Measurements from ENCODE around the gene ADGRL2.

The ADGRL2 gene

DNA sequence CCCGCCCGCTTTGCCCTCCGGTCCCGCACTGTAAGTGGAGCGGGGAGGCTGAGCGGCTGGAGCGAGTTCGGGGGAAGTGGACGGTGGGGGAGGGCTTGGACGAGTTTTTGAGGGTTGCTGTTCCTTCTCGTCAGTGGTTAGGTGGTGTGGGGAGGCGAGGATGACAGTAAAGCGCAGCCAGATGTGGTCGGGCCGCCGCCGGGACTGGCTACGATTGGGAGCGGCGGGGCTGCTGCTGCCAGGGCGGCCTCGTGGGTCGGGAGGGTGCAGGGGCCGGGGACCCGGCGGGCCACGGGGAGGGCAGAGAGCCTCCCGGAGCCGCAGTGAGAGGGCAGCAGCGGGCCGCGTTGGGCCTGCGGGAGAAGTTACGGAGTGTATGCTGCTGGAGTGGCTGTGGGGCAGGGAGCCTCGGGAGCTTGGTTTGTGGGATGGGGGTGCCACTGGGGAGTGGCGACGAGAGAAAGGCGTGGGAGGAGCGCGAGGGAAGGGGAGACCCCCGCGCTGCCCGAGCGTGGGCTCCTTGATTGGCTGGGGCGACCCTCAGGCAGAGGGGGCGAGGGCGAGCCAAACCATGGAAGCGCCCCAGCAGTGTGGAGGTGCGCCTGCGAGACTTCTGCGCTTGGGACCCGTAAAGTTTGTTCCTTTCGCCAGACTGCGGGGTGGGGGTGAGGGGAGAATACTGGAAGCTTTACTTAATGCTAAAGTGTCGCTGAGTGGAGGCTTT lies 2.1 kb downstream of the ADGRL2 start:
- Histone ChIP-seq H3K4me2 (ENCODE audit: insufficient read depth, low read length, poor library complexity, severe bottlenecking) (peak overlapping the region; percentile 66), H4K8ac (ENCODE audit: low read depth, low read length) (no peak overlapping the region), H3K4me1 (ENCODE audit: control insufficient read depth in 2 of 2, insufficient read depth in 1 of 2, low read depth in 1 of 2, low read length in 2 of 2) (peaks cover 0 to 18% of the 10 kb centered on the region in 2 donors), H3K27ac (replicated peaks; ENCODE audit: low read length) (peak overlapping the region; percentile 98), H2BK120ac (ENCODE audit: low read depth, low read length) (no peak overlapping the region), H3K79me1 (ENCODE audit: low read depth, low read length) (peaks cover 7% of the 10 kb centered on the region), H3K9me3 (replicated peaks in 1 of 2; ENCODE audit: control insufficient read depth in 2 of 2, insufficient read depth in 1 of 2, low read depth in 1 of 2, low read length in 2 of 2) (no peaks in the 10 kb centered on the region), H3K18ac (ENCODE audit: low read length) (peak overlapping the region; percentile 100), H2BK5ac (ENCODE audit: low read length) (peak overlapping the region; percentile 100), H3K36me3 (replicated peaks in 1 of 2; ENCODE audit: control insufficient read depth in 2 of 2, insufficient read depth in 2 of 2, low read length in 2 of 2) (no peaks in the 10 kb centered on the region), H2AFZ (ENCODE audit: low read length) (no peak overlapping the region), H2BK15ac (ENCODE audit: low read length) (peak overlapping the region; percentile 75), H3K9ac (ENCODE audit: low read depth, low read length, poor library complexity) (peak overlapping the region; percentile 95), H2BK12ac (ENCODE audit: low read length) (peak overlapping the region; percentile 84), H3K27me3 (ENCODE audit: control insufficient read depth in 3 of 3, insufficient read depth in 3 of 3, low read depth in 1 of 3, low read length in 3 of 3) (no peaks in the 10 kb centered on the region), H2AK5ac (ENCODE audit: low read depth, low read length) (peak overlapping the region; percentile 97), H3K4ac (ENCODE audit: low read length) (peak overlapping the region; percentile 37), H4K91ac (ENCODE audit: low read depth, low read length, poor library complexity) (no peak overlapping the region), H3K4me3 (ENCODE audit: low read length in 2 of 2) (peak overlapping the region; percentile 92 to 97), H3K14ac (ENCODE audit: low read length) (peak overlapping the region; percentile 82), H3K23ac (ENCODE audit: low read depth, low read length, poor library complexity) (peak overlapping the region; percentile 96)
- DNase-seq (ENCODE audit: low spot score) = peak; percentile 76
- WGBS, 2 donors (ENCODE audit: extremely low coverage in 2 of 2, insufficient read length in 2 of 2, insufficient replicate concordance in 1 of 2) = no CpG with 5 or more reads among the region's 55 CpGs

DNA sequence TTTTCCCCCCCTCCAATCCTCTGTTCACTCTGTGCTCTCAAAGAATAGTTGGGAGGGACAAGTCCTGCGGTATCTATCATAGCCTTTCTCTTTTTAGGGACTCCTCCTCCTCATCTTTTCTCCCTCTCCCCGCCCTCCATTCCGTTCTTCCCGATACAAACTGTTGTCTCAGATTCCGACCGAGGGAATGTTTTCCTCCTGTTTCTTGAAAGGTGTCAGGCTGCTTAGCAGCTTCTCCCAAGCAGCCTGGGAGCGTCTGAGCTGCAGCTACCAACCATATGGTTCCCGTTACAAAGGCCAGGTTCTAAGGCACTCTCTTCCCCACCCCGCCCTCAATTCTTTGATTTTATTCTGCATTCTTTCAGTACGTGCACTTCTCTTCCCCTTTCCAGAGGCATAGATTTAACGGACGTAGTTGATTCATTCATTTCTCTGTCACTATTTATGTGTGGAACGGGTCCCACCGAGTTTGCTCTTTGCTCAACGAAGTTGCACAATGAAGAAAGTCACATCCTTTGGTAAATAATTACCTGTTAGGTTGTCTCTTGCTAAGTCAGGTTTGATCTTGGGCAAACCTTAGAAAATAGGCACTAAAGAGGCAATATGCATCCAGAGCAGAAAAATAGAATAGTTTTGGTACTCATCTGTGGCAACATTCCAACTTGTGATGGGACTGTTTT lies 2.8 kb downstream of the ADGRL2 start:
- Histone ChIP-seq H3K4me3 (ENCODE audit: low read length in 2 of 2) (peak overlapping the region; percentile 92 to 97), H3K4me1 (ENCODE audit: control insufficient read depth in 2 of 2, insufficient read depth in 1 of 2, low read depth in 1 of 2, low read length in 2 of 2) (peaks cover under 1 to 18% of the 10 kb centered on the region in 2 donors), H2AK5ac (ENCODE audit: low read depth, low read length) (no peak overlapping the region), H2BK15ac (ENCODE audit: low read length) (no peak overlapping the region), H2BK12ac (ENCODE audit: low read length) (no peak overlapping the region), H4K91ac (ENCODE audit: low read depth, low read length, poor library complexity) (no peak overlapping the region), H3K27me3 (ENCODE audit: control insufficient read depth in 3 of 3, insufficient read depth in 3 of 3, low read depth in 1 of 3, low read length in 3 of 3) (no peaks in the 10 kb centered on the region), H3K36me3 (replicated peaks in 1 of 2; ENCODE audit: control insufficient read depth in 2 of 2, insufficient read depth in 2 of 2, low read length in 2 of 2) (no peaks in the 10 kb centered on the region), H3K9ac (ENCODE audit: low read depth, low read length, poor library complexity) (no peak overlapping the region), H3K23ac (ENCODE audit: low read depth, low read length, poor library complexity) (no peak overlapping the region), H2AFZ (ENCODE audit: low read length) (no peak overlapping the region), H3K27ac (replicated peaks; ENCODE audit: low read length) (peak overlapping the region; percentile 98), H3K79me1 (ENCODE audit: low read depth, low read length) (peaks cover 7% of the 10 kb centered on the region), H3K9me3 (replicated peaks in 1 of 2; ENCODE audit: control insufficient read depth in 2 of 2, insufficient read depth in 1 of 2, low read depth in 1 of 2, low read length in 2 of 2) (no peaks in the 10 kb centered on the region), H2BK120ac (ENCODE audit: low read depth, low read length) (no peak overlapping the region), H4K8ac (ENCODE audit: low read depth, low read length) (no peak overlapping the region), H3K4ac (ENCODE audit: low read length) (no peak overlapping the region), H3K4me2 (ENCODE audit: insufficient read depth, low read length, poor library complexity, severe bottlenecking) (peak overlapping the region; percentile 66), H2BK5ac (ENCODE audit: low read length) (peak overlapping the region; percentile 100), H3K14ac (ENCODE audit: low read length) (no peak overlapping the region), H3K18ac (ENCODE audit: low read length) (no peak overlapping the region)
- peak; percentile 77 for DNase-seq (ENCODE audit: low spot score)
- no CpG with 5 or more reads among the region's 15 CpGs for WGBS, 2 donors (ENCODE audit: extremely low coverage in 2 of 2, insufficient read length in 2 of 2, insufficient replicate concordance in 1 of 2)

DNA sequence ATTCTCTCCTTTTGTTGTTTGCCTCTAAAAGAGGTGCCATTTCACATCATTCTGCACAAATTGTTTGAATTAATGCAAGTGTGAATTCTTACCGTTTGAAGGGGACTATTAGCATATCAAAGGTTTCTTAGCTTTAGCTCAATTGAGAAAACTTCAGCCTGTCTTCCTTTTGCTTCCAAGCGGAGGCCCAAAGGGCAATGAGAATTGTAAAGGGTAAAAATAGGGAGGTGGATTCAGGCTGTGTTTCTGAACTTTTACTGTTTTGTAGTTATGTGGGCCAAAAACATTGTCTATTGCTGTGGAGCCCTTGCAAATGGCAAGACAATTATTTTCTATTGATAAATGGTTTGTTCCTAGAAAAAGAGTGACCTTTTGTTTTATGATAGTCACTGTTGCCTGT lies 3.6 kb downstream of the ADGRL2 start:
- Histone ChIP-seq H4K8ac (ENCODE audit: low read depth, low read length) (no peak overlapping the region), H3K18ac (ENCODE audit: low read length) (no peak overlapping the region), H3K4ac (ENCODE audit: low read length) (no peak overlapping the region), H3K79me1 (ENCODE audit: low read depth, low read length) (peaks cover 7% of the 10 kb centered on the region), H3K9me3 (replicated peaks in 1 of 2; ENCODE audit: control insufficient read depth in 2 of 2, insufficient read depth in 1 of 2, low read depth in 1 of 2, low read length in 2 of 2) (no peaks in the 10 kb centered on the region), H3K23ac (ENCODE audit: low read depth, low read length, poor library complexity) (no peak overlapping the region), H3K4me3 (ENCODE audit: low read length in 2 of 2) (peak overlapping the region; percentile 9 to 92), H2AFZ (ENCODE audit: low read length) (no peak overlapping the region), H2BK120ac (ENCODE audit: low read depth, low read length) (no peak overlapping the region), H2BK12ac (ENCODE audit: low read length) (no peak overlapping the region), H2BK5ac (ENCODE audit: low read length) (no peak overlapping the region), H3K9ac (ENCODE audit: low read depth, low read length, poor library complexity) (no peak overlapping the region), H3K4me1 (ENCODE audit: control insufficient read depth in 2 of 2, insufficient read depth in 1 of 2, low read depth in 1 of 2, low read length in 2 of 2) (peaks cover 2 to 18% of the 10 kb centered on the region in 2 donors), H3K27ac (replicated peaks; ENCODE audit: low read length) (peak overlapping the region; percentile 98), H3K27me3 (ENCODE audit: control insufficient read depth in 3 of 3, insufficient read depth in 3 of 3, low read depth in 1 of 3, low read length in 3 of 3) (no peaks in the 10 kb centered on the region), H2AK5ac (ENCODE audit: low read depth, low read length) (no peak overlapping the region), H3K36me3 (replicated peaks in 1 of 2; ENCODE audit: control insufficient read depth in 2 of 2, insufficient read depth in 2 of 2, low read length in 2 of 2) (no peaks in the 10 kb centered on the region), H2BK15ac (ENCODE audit: low read length) (no peak overlapping the region), H3K14ac (ENCODE audit: low read length) (no peak overlapping the region), H3K4me2 (ENCODE audit: insufficient read depth, low read length, poor library complexity, severe bottlenecking) (peak overlapping the region; percentile 38), H4K91ac (ENCODE audit: low read depth, low read length, poor library complexity) (no peak overlapping the region)
- peak; percentile 58 for DNase-seq (ENCODE audit: low spot score)
- WGBS, 2 donors (ENCODE audit: extremely low coverage in 2 of 2, insufficient read length in 2 of 2, insufficient replicate concordance in 1 of 2) = no CpG with 5 or more reads among the region's 2 CpGs

Data from neuronal stem cell (in vitro differentiated cells).